Airway epithelial cell (primary cell): ENCODE data around the gene SFXN4. TPM values are rescaled to one million over a fixed set of nuclear protein-coding genes. Genes with fewer than 3 reads are reported as not detected.

ENCODE experiments used
- total RNA-seq: library from RNA; depleted of rRNA; stranded (reverse); fragments of >200 nt; gene quantifications from 2 replicates; pipeline ENCODE4 v1.2.3, GENCODE V29; 2015

Gene SFXN4
- total RNA-seq, result 26.2 and 26.7 TPM in 2 replicates

GRCh38 chr10:119165171-119166117, at the start of gene SFXN4:
SFXN4 (minus strand) TSS chr10:119165714; CDS start chr10:119165647, 67 bp downstream.

GRCh38 chr10:119207366-119207666, 41.8 kb upstream of the SFXN4 start, which contains the start of gene GRK5:
GRK5 (plus strand) TSS chr10:119207571; CDS start chr10:119207918, 347 bp downstream.

GRCh38 chr10:119178372-119179119, 13.0 kb upstream of the SFXN4 start, which contains the start of gene PRDX3:
PRDX3 (minus strand) TSS chr10:119178812; CDS start chr10:119178790, 22 bp downstream.

GRCh38 chr10:119103903-119104653, 61.4 kb downstream of the SFXN4 start, which contains the start of gene DENND10:
DENND10 (plus strand) TSS chr10:119104113; CDS start chr10:119104143, 30 bp downstream.

Other genes with a start within 250 kb of the SFXN4 start
- 0.99 and 4.0 TPM in 2 replicates for gene NANOS1, start 136.0 kb downstream of the SFXN4 start, total RNA-seq
- gene EIF3A, start 84.9 kb downstream of the SFXN4 start, total RNA-seq, result 78.3 and 92.5 TPM in 2 replicates
- gene DENND10, start 61.6 kb downstream of the SFXN4 start, total RNA-seq, result 43.0 and 46.1 TPM in 2 replicates
- gene PRDX3, start 13.1 kb upstream of the SFXN4 start, total RNA-seq, result 157 and 169 TPM in 2 replicates
- gene GRK5, start 41.9 kb upstream of the SFXN4 start, total RNA-seq, result 6.2 and 6.4 TPM in 2 replicates